Stimulated activated naive B cell treated with anti-CD40 and anti-IgM and Interleukin-4, amounts not matched to agents 10 μg/mL and 1 μg/mL and 100 μg/mL, for 72 hours (primary cell): ENCODE data around the gene PIP4K2C.

Experiments
- ATAC-seq, 2 donors: fragments of 150-1000 bp; cut with Tn5 transposase; replicated peaks; 2 replicates each; pipeline ENCODE4 v1.10.0; 2021; ENCODE audit warnings: moderate library complexity in 1 of 2
- DNase-seq: peaks from one replicate; pipeline ENCODE4 v3.0.0; 2021
- H3K27ac Mint-ChIP-seq: one replicate; pipeline ENCODE4 v1.8.0; 2022; ENCODE audit warnings: mild to moderate bottlenecking, mixed read lengths
- H3K27me3 Mint-ChIP-seq, 2 donors: one replicate each; pipeline ENCODE4 v1.8.0; 2022; ENCODE audit warnings: mixed read lengths in 2 of 2
- H3K36me3 Mint-ChIP-seq, 2 donors: one replicate each; pipeline ENCODE4 v1.8.0; 2022; ENCODE audit warnings: mixed read lengths in 2 of 2, mild to moderate bottlenecking in 1 of 2
- H3K4me1 Mint-ChIP-seq, 2 donors: one replicate each; pipeline ENCODE4 v1.8.0; 2022; ENCODE audit warnings: mixed read lengths in 2 of 2, mild to moderate bottlenecking in 1 of 2
- H3K4me3 Mint-ChIP-seq, 2 donors: one replicate each; pipeline ENCODE4 v1.8.0; 2022; ENCODE audit warnings: mild to moderate bottlenecking in 2 of 2, mixed read lengths in 2 of 2, moderate library complexity in 1 of 2
- H3K9me3 Mint-ChIP-seq, 2 donors: one replicate each; pipeline ENCODE4 v1.8.0; 2022; ENCODE audit warnings: mixed read lengths in 2 of 2, mild to moderate bottlenecking in 1 of 2

Gene PIP4K2C

DNA sequence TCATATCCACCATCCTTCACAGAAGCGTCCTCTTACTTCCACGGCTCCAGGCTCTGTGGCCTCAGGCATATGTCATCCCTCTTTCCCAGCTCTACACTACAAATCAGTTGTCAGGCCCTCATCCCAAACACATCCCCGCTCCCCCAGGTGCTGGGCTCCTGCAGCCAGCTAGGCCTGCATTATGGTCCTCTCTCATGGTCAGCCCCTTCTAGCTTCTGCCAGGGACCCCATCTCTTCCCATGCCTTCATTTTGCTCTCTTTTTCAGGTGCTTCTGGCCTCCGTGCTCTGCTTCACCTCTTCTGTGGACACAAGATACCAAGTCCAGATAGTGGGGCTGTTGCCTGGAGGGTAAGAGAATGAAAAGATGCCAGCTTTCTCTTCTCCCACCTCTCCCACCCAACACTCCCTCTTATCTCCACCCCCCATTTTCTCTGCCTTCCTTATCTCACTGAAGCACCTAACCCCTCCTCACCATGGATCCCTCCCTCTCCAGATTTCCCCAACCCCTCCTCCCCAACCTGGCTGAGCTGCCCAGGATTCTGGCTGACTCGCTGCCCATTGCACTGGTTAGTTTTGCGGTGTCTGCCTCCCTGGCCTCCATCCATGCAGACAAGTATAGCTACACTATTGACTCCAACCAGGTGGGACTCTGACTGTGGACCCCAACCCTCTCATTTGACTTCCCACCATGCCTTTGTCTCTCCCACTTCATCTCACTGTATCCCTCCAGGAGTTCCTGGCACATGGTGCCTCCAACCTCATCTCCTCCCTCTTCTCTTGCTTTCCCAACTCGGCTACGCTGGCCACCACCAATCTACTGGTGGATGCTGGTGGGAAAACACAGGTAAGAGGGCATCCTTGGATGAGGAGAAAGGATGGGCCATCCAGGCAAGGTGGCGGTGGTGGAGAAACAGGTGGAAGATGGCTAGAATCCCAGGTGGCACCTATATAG is 31.6 kb downstream of the PIP4K2C start:
- Mint-ChIP-seq H3K36me3 (no peaks in the 10 kb centered on the region), H3K9me3 (no peaks in the 10 kb centered on the region), H3K4me1 (peaks cover 28 to 52% of the 10 kb centered on the region in 2 donors), H3K4me3 (peak overlapping the region; percentile 74 to 85), H3K27me3 (peaks cover 87 to 98% of the 10 kb centered on the region in 2 donors), H3K27ac (peak overlapping the region; percentile 25)
- ATAC-seq = no peak
- DNase-seq = no peak

DNA sequence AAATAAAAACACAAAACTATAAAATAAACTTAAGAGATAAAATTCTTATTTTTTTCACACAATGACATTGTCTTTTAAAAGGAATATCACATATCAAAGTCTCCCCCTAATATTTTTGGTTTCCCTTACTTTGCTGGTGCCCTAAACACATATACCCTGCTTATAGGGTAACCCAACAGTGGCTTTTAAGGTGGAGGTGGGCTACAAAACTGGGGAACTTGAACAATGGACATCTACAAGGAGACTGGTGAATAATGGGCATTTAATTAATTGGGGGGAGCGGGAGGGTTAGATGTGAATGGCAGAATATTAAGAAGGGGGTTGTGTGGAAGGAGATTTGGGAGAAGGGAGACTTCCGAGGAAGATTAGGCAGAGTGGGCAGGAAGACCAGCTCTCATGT is 32.4 kb downstream of the PIP4K2C start:
- Mint-ChIP-seq H3K4me1 (peaks cover 34 to 60% of the 10 kb centered on the region in 2 donors), H3K4me3 (no peak overlapping the region), H3K9me3 (no peaks in the 10 kb centered on the region), H3K36me3 (no peaks in the 10 kb centered on the region), H3K27me3 (peaks cover 86 to 98% of the 10 kb centered on the region in 2 donors), H3K27ac (no peak overlapping the region)
- no peak for DNase-seq
- ATAC-seq = no peak

DNA sequence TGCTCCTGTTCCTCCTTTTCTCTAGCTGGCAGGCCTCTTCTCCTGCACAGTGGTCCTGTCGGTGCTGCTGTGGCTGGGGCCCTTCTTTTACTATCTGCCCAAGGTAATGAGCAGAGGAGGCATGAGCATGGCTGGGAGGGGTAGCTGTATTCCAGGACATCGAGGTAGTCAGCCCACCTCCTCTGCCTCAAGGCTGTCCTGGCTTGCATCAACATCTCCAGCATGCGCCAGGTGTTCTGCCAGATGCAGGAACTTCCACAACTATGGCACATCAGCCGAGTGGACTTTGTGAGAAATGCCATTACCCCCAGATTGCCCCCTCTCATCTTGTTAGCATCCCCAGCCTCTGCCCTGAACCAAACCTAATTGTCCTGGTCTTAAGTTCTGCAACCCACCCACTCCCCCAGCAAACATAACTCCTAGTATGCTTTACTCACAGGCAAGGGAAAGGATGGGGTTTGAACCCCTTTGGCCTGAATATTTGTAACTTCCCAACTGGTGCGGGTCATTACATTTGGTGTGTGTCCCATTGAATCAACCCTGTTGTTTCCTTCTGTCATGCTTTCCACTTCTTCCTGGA is 32.9 kb downstream of the PIP4K2C start:
- Mint-ChIP-seq H3K4me3 (no peak overlapping the region), H3K27me3 (peaks cover 89 to 100% of the 10 kb centered on the region in 2 donors), H3K36me3 (no peaks in the 10 kb centered on the region), H3K27ac (no peak overlapping the region), H3K4me1 (peaks cover 33 to 59% of the 10 kb centered on the region in 2 donors), H3K9me3 (no peaks in the 10 kb centered on the region)
- DNase-seq (no peak), ATAC-seq (no peak)

DNA sequence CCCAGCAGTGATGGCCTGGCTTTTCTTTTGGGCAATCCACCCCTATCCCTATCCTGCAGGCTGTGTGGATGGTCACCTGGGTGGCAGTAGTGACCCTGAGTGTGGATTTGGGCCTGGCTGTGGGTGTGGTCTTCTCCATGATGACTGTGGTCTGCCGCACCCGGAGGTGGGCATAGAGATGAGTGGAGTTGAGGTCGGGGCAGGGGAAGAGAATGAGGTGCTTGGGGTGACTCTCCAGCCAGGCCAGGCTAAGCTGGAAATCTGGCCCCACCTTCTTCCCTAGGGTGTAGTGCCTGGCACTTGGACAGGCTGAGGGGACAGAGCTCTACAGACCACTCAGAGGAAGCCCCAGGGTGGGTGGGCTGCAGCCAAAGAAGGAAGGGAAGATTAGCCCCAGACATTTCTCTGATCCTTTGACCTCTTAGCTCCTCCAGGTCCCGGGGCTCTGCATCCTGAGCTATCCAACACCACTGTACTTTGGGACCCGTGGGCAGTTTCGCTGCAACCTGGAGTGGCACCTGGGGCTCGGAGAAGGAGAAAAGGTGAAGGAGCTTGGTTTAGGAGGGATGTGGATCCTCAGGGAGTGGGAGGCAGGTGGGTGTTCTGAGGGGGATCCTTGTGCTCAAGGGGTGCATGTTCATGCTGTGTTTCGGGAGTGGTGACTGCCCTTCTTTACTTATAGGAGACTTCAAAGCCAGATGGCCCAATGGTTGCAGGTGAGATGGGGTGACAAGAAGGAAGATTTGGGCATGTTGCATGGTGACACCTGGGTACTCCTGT is 33.6 kb downstream of the PIP4K2C start:
- Mint-ChIP-seq H3K27ac (no peak overlapping the region), H3K4me3 (no peak overlapping the region), H3K27me3 (peaks cover 86 to 100% of the 10 kb centered on the region in 2 donors), H3K4me1 (peaks cover 30 to 52% of the 10 kb centered on the region in 2 donors), H3K36me3 (no peaks in the 10 kb centered on the region), H3K9me3 (no peaks in the 10 kb centered on the region)
- DNase-seq (no peak), ATAC-seq (no peak)

DNA sequence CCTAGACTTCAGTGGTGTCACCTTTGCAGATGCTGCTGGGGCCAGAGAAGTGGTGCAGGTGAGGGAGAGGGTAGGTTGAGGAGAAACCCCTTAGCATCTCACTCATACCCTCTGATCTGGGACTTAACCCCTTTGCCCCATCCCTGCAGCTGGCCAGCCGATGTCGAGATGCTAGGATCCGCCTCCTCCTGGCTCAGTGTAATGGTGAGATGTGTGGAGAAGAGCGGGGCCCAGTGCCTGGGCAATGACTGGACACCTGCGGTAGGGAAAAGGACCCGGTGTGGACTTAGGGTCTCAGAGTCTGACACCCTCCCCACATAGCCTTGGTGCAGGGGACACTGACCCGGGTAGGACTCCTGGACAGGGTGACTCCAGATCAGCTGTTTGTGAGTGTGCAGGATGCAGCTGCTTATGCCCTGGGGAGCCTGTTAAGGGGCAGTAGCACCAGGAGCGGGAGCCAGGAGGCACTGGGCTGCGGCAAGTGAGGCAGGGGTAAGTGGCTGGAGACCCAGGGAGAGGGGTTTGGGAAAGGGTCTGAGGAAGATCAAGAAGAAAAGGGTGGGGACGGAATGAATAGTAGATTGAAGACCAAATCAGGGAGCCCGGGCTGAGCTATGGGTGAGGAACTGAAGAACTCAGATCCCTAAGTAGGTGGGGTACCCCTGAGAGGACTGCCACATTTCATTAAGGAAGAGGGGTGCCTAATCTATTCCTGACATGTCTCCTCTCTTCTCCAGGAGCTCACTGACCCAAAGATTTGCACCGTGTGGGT is 34.5 kb downstream of the PIP4K2C start:
- H3K4me3 Mint-ChIP-seq = no peak overlapping the region
- no peaks in the 10 kb centered on the region for H3K36me3 Mint-ChIP-seq
- H3K27ac Mint-ChIP-seq = no peak overlapping the region
- no peaks in the 10 kb centered on the region for H3K9me3 Mint-ChIP-seq
- ATAC-seq (no peak), DNase-seq (no peak)
- H3K4me1 Mint-ChIP-seq = peaks cover 27 to 46% of the 10 kb centered on the region in 2 donors
- peaks cover 88 to 100% of the 10 kb centered on the region in 2 donors for H3K27me3 Mint-ChIP-seq

DNA sequence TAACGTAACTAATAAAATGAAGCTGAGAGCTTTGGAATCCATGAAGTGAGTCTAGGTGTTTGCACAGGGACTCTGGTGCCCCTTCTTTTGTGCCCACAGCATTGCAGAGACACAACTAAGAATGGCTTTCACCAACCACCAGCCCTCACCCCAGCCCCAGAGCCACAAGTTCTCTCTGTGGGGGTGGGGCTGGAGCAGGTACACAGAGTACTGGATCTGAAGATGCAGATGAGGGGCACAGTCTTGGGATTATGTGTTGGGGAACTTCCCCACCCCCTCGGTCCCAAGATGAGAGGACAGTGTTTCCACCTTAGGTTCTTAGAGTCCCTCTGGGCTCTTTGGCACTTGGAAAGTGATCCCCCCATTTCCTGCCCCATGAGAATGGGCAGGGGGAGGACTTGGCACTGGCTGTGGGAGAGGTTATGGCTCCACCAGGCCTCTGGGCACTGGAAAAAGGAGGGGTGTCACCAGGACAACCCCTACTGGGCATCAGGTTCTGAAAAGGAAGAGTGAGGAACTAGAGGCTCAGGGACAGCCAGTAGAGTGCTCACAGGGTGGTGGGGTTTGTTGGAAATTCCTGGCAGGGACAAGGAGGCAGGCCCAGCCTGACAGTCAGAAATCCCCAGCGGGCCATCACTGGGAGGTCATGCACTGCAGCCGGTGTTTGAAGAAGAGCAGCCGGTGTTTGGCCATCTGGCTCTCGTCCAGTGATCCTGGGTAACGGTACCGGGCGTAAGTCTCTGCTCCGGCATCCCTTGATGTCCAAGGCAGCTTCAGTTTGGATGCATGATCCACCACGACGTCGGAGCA is 35.3 kb downstream of the PIP4K2C start:
- DNase-seq = no peak
- Mint-ChIP-seq H3K36me3 (no peaks in the 10 kb centered on the region), H3K9me3 (no peaks in the 10 kb centered on the region), H3K4me3 (peak overlapping the region in 1 of 2 donors; percentile 7), H3K4me1 (peaks cover 19 to 37% of the 10 kb centered on the region in 2 donors), H3K27me3 (peaks cover 88 to 100% of the 10 kb centered on the region in 2 donors), H3K27ac (peak overlapping the region; percentile 38)
- no peak for ATAC-seq

DNA sequence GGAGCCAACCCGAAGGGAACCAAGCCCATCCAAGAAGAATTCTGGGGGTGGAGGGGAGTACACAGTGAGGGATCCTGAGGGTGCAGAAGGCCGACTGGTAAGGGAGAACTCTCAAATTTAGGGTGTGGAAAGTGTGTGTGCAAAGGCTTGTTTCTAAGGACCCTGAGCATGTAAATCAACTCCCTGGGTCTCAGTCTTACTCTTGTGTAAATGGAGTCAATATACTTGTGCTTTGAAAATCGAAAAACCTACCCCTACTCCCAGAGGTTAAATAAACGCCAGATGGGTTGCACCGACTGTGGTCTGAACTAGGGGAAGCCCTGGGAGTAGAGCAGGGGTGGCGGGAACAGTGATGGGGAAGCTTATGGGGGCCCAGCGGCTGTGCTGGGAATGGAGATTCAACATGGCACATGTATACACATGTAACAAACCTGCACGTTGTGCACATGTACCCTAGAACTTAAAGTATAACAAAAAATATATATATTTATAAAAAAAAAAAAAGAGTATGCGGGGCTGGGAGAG is 36.0 kb downstream of the PIP4K2C start:
- DNase-seq = no peak
- ATAC-seq = no peak
- Mint-ChIP-seq H3K9me3 (no peaks in the 10 kb centered on the region), H3K4me3 (peak overlapping the region; percentile 7 to 23), H3K36me3 (no peaks in the 10 kb centered on the region), H3K27me3 (peaks cover 88 to 100% of the 10 kb centered on the region in 2 donors), H3K27ac (peak overlapping the region; percentile 62), H3K4me1 (peaks cover 17 to 36% of the 10 kb centered on the region in 2 donors)

DNA sequence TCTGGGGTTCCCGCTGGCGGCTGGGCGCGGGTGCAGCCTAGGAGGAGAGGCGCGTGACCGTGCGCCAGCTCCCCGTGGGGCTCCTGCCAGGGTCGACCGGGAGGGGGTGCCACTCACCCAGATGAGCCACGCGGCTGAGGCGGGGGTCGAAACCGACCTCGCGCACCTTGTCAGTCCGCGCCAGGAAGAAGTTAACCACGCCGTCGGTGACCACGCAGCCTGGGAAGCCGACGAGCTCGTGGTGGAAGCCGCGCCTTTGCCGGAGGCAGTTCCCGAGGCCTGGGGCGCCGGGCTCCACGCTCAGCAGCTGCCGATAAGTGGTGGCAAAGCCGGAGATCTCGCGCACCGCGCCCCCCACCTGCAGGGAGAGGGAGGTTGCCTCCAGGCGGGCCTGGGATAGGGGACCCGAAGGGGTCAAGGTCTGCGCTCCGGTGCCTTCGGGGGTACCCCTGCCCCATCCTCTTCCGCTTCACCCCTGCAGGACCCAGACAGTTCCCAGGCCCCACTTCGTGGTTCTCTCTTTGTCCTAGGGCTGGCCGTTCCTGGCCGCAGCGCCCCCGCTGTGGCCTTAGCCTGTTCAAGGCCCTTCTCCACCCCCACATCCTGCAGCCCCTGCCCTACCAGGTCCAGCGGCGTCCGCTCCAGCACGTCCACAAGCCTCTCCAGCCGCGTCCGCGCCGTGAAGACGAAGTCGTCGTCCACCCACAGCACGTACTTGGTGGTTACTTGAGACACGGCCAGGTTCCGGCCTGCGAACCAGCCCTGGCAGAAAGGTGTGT is 36.7 kb downstream of the PIP4K2C start:
- Mint-ChIP-seq H3K36me3 (no peaks in the 10 kb centered on the region), H3K4me3 (peak overlapping the region; percentile 46 to 58), H3K4me1 (peaks cover 17 to 36% of the 10 kb centered on the region in 2 donors), H3K27ac (peak overlapping the region; percentile 81), H3K27me3 (peaks cover 85 to 98% of the 10 kb centered on the region in 2 donors), H3K9me3 (no peaks in the 10 kb centered on the region)
- ATAC-seq (peak; percentile 19 to 33), DNase-seq (no peak)

DNA sequence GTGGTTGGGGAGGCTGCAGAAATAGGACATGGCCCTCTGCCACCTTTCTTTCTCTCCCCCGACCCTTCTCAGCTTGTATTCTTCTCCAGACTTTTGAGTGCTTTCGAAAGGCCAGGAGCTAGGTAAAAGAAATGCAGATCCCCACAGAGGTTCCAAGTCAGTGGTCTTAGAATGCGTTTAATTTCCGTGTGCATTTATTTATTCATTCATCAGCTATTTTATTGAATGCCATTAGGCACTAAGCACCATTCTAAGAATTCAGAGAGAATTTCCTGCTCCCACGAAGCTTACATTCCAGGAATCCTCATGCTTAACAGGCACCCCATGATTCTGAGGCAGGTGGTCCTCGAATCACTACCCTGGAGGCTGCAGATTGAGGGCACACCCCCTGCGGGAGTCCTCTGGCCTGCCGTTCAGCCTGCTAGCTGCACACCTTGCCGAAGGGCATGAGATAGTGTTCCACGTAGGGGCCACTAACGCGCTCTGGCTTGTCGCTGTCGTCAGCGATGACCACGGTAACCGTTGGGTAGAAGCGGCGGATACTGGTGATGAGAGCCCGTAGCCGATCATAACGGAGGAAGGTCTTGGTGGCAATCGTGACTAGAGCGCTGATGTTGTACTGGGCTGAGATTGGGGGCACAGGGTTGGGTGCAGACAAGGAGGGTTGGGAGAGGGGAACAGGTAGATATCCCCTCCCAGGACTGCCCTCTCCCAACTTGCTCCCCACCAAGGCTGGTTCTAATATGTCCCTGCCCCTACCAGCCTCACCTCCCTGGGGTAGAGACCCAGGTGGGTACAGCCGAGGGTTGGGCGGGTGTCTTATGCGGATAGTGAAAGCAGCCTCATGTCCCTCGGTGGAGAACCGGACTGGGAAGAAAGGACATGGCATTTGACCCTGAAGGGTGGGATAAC is 37.5 kb downstream of the PIP4K2C start:
- Mint-ChIP-seq H3K9me3 (no peaks in the 10 kb centered on the region), H3K4me3 (peak overlapping the region in 1 of 2 donors; percentile 27), H3K4me1 (peaks cover 22 to 43% of the 10 kb centered on the region in 2 donors), H3K36me3 (no peaks in the 10 kb centered on the region), H3K27me3 (peaks cover 76 to 94% of the 10 kb centered on the region in 2 donors), H3K27ac (no peak overlapping the region)
- DNase-seq (no peak), ATAC-seq (no peak)

DNA sequence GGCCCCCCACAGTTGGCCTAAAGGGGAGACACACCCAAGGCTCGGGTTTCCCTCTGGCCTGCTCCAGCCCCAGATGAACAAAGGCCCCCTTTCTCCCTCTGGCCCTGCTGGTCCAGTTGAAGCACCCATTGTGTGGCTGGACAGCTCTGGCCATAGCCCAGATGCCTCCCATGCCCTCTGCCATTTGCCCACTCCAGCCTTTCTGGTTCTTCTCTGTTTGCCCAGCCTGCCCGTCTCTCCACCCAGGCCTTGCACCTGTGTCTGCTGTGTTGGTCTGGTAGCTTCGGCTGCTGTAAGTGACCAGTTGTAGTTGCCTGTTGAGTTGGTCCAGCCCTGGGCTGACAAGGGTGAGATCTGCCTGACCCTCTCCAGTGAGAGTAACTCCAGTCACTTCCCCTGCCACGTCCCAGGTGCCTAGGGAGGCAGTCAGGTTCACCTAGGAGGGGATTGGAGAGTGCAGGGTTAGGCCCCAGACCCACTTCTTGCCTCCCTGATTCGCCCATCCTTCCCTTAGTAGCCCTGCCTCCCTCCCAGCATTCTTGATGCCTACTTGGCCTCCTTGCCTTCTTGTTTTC is 39.0 kb downstream of the PIP4K2C start:
- no peaks in the 10 kb centered on the region for H3K36me3 Mint-ChIP-seq
- ATAC-seq = no peak
- H3K4me3 Mint-ChIP-seq = no peak overlapping the region
- H3K27ac Mint-ChIP-seq = no peak overlapping the region
- H3K9me3 Mint-ChIP-seq = no peaks in the 10 kb centered on the region
- H3K27me3 Mint-ChIP-seq = peaks cover 62 to 83% of the 10 kb centered on the region in 2 donors
- DNase-seq = no peak
- H3K4me1 Mint-ChIP-seq = peaks cover 22 to 44% of the 10 kb centered on the region in 2 donors

DNA sequence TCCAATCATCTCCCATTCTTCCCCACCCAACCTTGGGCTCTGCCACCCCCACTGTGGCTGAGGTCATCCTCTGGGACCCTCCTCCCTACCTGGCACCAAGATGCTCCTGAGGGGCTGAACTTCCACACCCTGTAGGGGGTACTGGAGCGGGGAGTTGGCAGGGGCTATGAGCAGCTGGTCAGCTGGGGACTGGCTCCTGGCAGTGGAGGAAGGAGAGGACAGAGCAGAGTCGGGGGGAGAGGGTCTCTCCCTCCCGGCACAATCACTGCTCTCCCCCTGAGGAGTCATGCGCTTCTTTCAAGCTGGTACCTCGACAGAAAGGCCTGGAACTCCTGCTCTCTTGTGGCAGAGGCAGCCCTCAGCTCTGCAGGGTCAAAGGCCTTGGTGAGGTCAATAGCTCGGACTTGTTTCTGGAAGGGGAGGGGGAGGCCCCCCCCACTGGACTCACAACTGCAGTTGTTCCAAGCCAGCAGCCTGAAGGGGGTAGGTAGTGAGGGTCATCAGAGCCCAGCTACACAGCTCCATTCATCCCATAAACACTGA is 40.0 kb downstream of the PIP4K2C start:
- no peaks in the 10 kb centered on the region for H3K9me3 Mint-ChIP-seq
- ATAC-seq (no peak), DNase-seq (no peak)
- H3K27ac Mint-ChIP-seq = no peak overlapping the region
- peaks cover 52 to 81% of the 10 kb centered on the region in 2 donors for H3K27me3 Mint-ChIP-seq
- H3K36me3 Mint-ChIP-seq = no peaks in the 10 kb centered on the region
- H3K4me1 Mint-ChIP-seq = peaks cover 22 to 44% of the 10 kb centered on the region in 2 donors
- H3K4me3 Mint-ChIP-seq = no peak overlapping the region
